ENCODE results near the gene RNF2. TPM values are rescaled to one million over a fixed set of nuclear protein-coding genes. Genes with fewer than 3 reads are reported as not detected.

The RNF2 gene
- total and polyA plus RNA-seq, 7 experiments from 2014 or later = 14.9 to 35.5 (median 20.8) TPM

GRCh38 chr1:185144233-185144632 lies 98.9 kb downstream of the RNF2 start:
- Mint-ChIP-seq H3K36me3 (peaks cover 8 to 46% (median 28%) of the 10 kb centered on the region in 5 donors), H3K4me1 (peaks cover 0 to 7% (median 0%) of the 10 kb centered on the region in 7 donors), H3K27me3 (no peaks in the 10 kb centered on the region), H3K27ac (no peak overlapping the region), H3K9me3 (no peaks in the 10 kb centered on the region), H3K4me3 (no peak overlapping the region)
- no peak for ATAC-seq
- Histone ChIP-seq H3K9me3 (ENCODE audit: control insufficient read depth in 2 of 3, low read length in 3 of 3) (no peaks in the 10 kb centered on the region), H3K4me3 (ENCODE audit: low read length) (no peak overlapping the region), H3K27me3 (ENCODE audit: control insufficient read depth in 2 of 2, insufficient read depth in 2 of 2, low read length in 2 of 2) (no peaks in the 10 kb centered on the region), H3K4me1 (ENCODE audit: control insufficient read depth in 2 of 2, insufficient read depth in 2 of 2, low read length in 2 of 2) (no peaks in the 10 kb centered on the region), H3K27ac (ENCODE audit: low read depth, low read length) (no peak overlapping the region), H3K36me3 (ENCODE audit: control insufficient read depth in 2 of 3, insufficient read depth in 3 of 3, low read length in 3 of 3) (peaks cover 0 to 24% (median 2%) of the 10 kb centered on the region in 3 experiments)
- DNase-seq = no peak
- POLR2A ChIA-PET = no interaction called here
- intact Hi-C loops (cut with micrococcal nuclease) = no loop called here
- CTCF ChIA-PET = interaction anchor here (0.6 kb wide), 1 partner anchor 94 kb away, joined by 7 read pairs; no protein-coding TSS in a partner anchor

- H3K4me3 Mint-ChIP-seq = no peak overlapping the region
- intact Hi-C loops (cut with micrococcal nuclease) = loop anchor here (10.0 kb wide), 2 partner anchors 134 to 1144 kb away; partner anchors contain the start of gene PRG4 (in 1 of the 2)
- DNase-seq (no peak), ATAC-seq (no peak)
- ChIA-PET CTCF (no interaction called here), POLR2A (no interaction called here)
- H3K36me3 ChIP-seq (ENCODE audit: control insufficient read depth in 2 of 3, insufficient read depth in 3 of 3, low read length in 3 of 3) = peaks cover 0 to 24% (median 11%) of the 10 kb centered on the region in 3 experiments
- no peak overlapping the region for H3K27ac Mint-ChIP-seq
- no peak overlapping the region for H3K27ac ChIP-seq (ENCODE audit: low read depth, low read length)
- H3K27me3 ChIP-seq (ENCODE audit: control insufficient read depth in 2 of 2, insufficient read depth in 2 of 2, low read length in 2 of 2) = no peaks in the 10 kb centered on the region
- no peaks in the 10 kb centered on the region for H3K27me3 Mint-ChIP-seq
- H3K9me3 ChIP-seq (ENCODE audit: control insufficient read depth in 2 of 3, low read length in 3 of 3) = no peaks in the 10 kb centered on the region
- H3K36me3 Mint-ChIP-seq = peaks cover 8 to 39% (median 35%) of the 10 kb centered on the region in 5 donors
- peaks cover 9 to 15% of the 10 kb centered on the region in 2 donors for H3K4me1 ChIP-seq (ENCODE audit: control insufficient read depth in 2 of 2, insufficient read depth in 2 of 2, low read length in 2 of 2)
- no peaks in the 10 kb centered on the region for H3K9me3 Mint-ChIP-seq
- peaks cover 19 to 45% (median 38%) of the 10 kb centered on the region in 7 donors for H3K4me1 Mint-ChIP-seq
- H3K4me3 ChIP-seq (ENCODE audit: low read length) = no peak overlapping the region
These were observed 105.9 kb downstream of the RNF2 start for GRCh38 chr1:185151215-185151614.

Other genes with a start within 250 kb of the RNF2 start
- 10 to 100 TPM in 2 of 5 experiments, 1 to 10 TPM in 3; 1.7 to 41.6 (median 4.6) TPM for gene NIBAN1, start 71.0 kb upstream of the RNF2 start, total RNA-seq
- gene NIBAN1, start 71.0 kb upstream of the RNF2 start, polyA plus RNA-seq = under 1 TPM; 0.20 to 0.50 TPM
- gene TRMT1L, start 111.4 kb downstream of the RNF2 start, total RNA-seq = 10 to 100 TPM; 11.6 to 33.9 (median 27.3) TPM
- gene TRMT1L, start 111.4 kb downstream of the RNF2 start, polyA plus RNA-seq = 10 to 100 TPM; 17.5 to 18.8 TPM
- gene SWT1, start 111.6 kb downstream of the RNF2 start, total RNA-seq = 10 to 100 TPM in 1 of 5 experiments, 1 to 10 TPM in 4; 4.4 to 11.5 (median 5.2) TPM
- 1 to 10 TPM; 4.1 to 5.9 TPM for gene SWT1, start 111.6 kb downstream of the RNF2 start, polyA plus RNA-seq

Data from naive thymus-derived CD4-positive, alpha-beta T cell (primary cell).